CD4-positive, alpha-beta T cell treated with Interleukin-10 for 1 hour (primary cell): ENCODE measurements around the gene APOA5.
"Not testable (repeated sequence)": the region's sequence is repeated elsewhere in the genome, so short reads cannot be mapped to it uniquely, and the experiment has no call there.

Experiments
- DNase-seq: peaks from one replicate; pipeline ENCODE4 v3.0.0-alpha.2; 2020

Gene APOA5

GRCh38 chr11:116771935-116772334, 19.7 kb downstream of the APOA5 start:
- DNase-seq = no peak

- DNase-seq = no peak
Measured at GRCh38 chr11:116762132-116762531, 29.5 kb downstream of the APOA5 start.

- DNase-seq = not testable (repeated sequence)
Measured at GRCh38 chr11:116756044-116756443, 35.6 kb downstream of the APOA5 start.

GRCh38 chr11:116750070-116750718, 41.5 kb downstream of the APOA5 start:
- DNase-seq = no peak

GRCh38 chr11:116742104-116742503, 49.6 kb downstream of the APOA5 start:
- no peak for DNase-seq

- DNase-seq = no peak
Measured at GRCh38 chr11:116740741-116741140, 50.9 kb downstream of the APOA5 start.
